Measurements from ENCODE around the gene LRRC27.

LRRC27 gene

GRCh38 chr10:132339276-132339675 is 7.3 kb downstream of the LRRC27 start:
- Histone ChIP-seq H3K27me3 (ENCODE audit: insufficient read depth, low read length) (no peaks in the 10 kb centered on the region), H3K4me3 (ENCODE audit: low read depth, low read length, poor library complexity, severe bottlenecking) (no peak overlapping the region), H2AFZ (ENCODE audit: low read length) (no peak overlapping the region), H3K4me2 (ENCODE audit: low read length) (no peak overlapping the region), H3K36me3 (ENCODE audit: insufficient read depth, low read length) (no peaks in the 10 kb centered on the region), H3F3A (ENCODE audit: insufficient read depth, low read length) (no peaks in the 10 kb centered on the region), H4K20me1 (ENCODE audit: insufficient read depth, low read length) (no peaks in the 10 kb centered on the region), H3K79me2 (ENCODE audit: insufficient read depth, low read length) (no peaks in the 10 kb centered on the region), H3K9ac (ENCODE audit: low read length) (no peak overlapping the region), H3K4me1 (ENCODE audit: insufficient read depth, low read length, severe bottlenecking) (no peaks in the 10 kb centered on the region), H3K9me2 (ENCODE audit: low read depth, low read length) (no peaks in the 10 kb centered on the region), H3K9me3 (ENCODE audit: low read length) (no peaks in the 10 kb centered on the region), H3K27ac (ENCODE audit: low read depth, low read length, poor library complexity, severe bottlenecking) (no peak overlapping the region)
- TF ChIP-seq EZH2 (IDR thresholded peaks at IDR 0.05; ENCODE audit: borderline replicate concordance, low read length) (no peak), CTCF (IDR thresholded peaks at IDR 0.05; ENCODE audit: low read length) (no peak)

- Histone ChIP-seq H3K4me3 (ENCODE audit: low read depth, low read length, poor library complexity, severe bottlenecking) (no peak overlapping the region), H2AFZ (ENCODE audit: low read length) (no peak overlapping the region), H3K4me1 (ENCODE audit: insufficient read depth, low read length, severe bottlenecking) (no peaks in the 10 kb centered on the region), H3F3A (ENCODE audit: insufficient read depth, low read length) (no peaks in the 10 kb centered on the region), H3K27ac (ENCODE audit: low read depth, low read length, poor library complexity, severe bottlenecking) (no peak overlapping the region), H3K9ac (ENCODE audit: low read length) (no peak overlapping the region), H3K9me2 (ENCODE audit: low read depth, low read length) (no peaks in the 10 kb centered on the region), H3K79me2 (ENCODE audit: insufficient read depth, low read length) (no peaks in the 10 kb centered on the region), H4K20me1 (ENCODE audit: insufficient read depth, low read length) (no peaks in the 10 kb centered on the region), H3K9me3 (ENCODE audit: low read length) (no peaks in the 10 kb centered on the region), H3K36me3 (ENCODE audit: insufficient read depth, low read length) (0 out of 2 replicates have a peak, but pooled peaks cover 3% of the 10 kb centered on the region), H3K27me3 (ENCODE audit: insufficient read depth, low read length) (no peaks in the 10 kb centered on the region), H3K4me2 (ENCODE audit: low read length) (no peak overlapping the region)
- no peak for TF ChIP-seq CTCF (IDR thresholded peaks at IDR 0.05; ENCODE audit: low read length)
- TF ChIP-seq EZH2 (IDR thresholded peaks at IDR 0.05; ENCODE audit: borderline replicate concordance, low read length): no peak
Observed at GRCh38 chr10:132341017-132341416, 9.0 kb downstream of the LRRC27 start.

GRCh38 chr10:132341781-132342180 is 9.8 kb downstream of the LRRC27 start:
- Histone ChIP-seq H2AFZ (ENCODE audit: low read length) (no peak overlapping the region), H3K27me3 (ENCODE audit: insufficient read depth, low read length) (no peaks in the 10 kb centered on the region), H3K27ac (ENCODE audit: low read depth, low read length, poor library complexity, severe bottlenecking) (no peak overlapping the region), H3K4me1 (ENCODE audit: insufficient read depth, low read length, severe bottlenecking) (no peaks in the 10 kb centered on the region), H3K79me2 (ENCODE audit: insufficient read depth, low read length) (no peaks in the 10 kb centered on the region), H3K4me3 (ENCODE audit: low read depth, low read length, poor library complexity, severe bottlenecking) (no peak overlapping the region), H3K9me2 (ENCODE audit: low read depth, low read length) (no peaks in the 10 kb centered on the region), H3K4me2 (ENCODE audit: low read length) (no peak overlapping the region), H3K36me3 (ENCODE audit: insufficient read depth, low read length) (0 out of 2 replicates have a peak, but pooled peaks cover 3% of the 10 kb centered on the region), H4K20me1 (ENCODE audit: insufficient read depth, low read length) (no peaks in the 10 kb centered on the region), H3F3A (ENCODE audit: insufficient read depth, low read length) (no peaks in the 10 kb centered on the region), H3K9ac (ENCODE audit: low read length) (no peak overlapping the region), H3K9me3 (ENCODE audit: low read length) (no peaks in the 10 kb centered on the region)
- TF ChIP-seq EZH2 (IDR thresholded peaks at IDR 0.05; ENCODE audit: borderline replicate concordance, low read length) (no peak), CTCF (IDR thresholded peaks at IDR 0.05; ENCODE audit: low read length) (no peak)

Data from OCI-LY1 (cell line).